Ovary (tissue), 3 donors: ENCODE results near the gene ZNF175.

Experiments
- CTCF ChIP-seq, 3 donors: fragments of 450-650 bp in 2 of 3; fragments of 200-600 bp in 1 of 3; IDR thresholded peaks; one replicate each; pipeline versions ENCODE4 v1.5.1 to v1.8.0; 2016 to 2022; ENCODE audit warnings: antibody characterized with exemption in 3 of 3, mild to moderate bottlenecking in 1 of 3
- POLR2A ChIP-seq: fragments of 450-650 bp; IDR thresholded peaks from one replicate; pipeline ENCODE4 v1.6.1; 2017; ENCODE audit warnings: antibody characterized with exemption, mild to moderate bottlenecking, moderate library complexity
- donor health status: DM: no; HTN: no; CAD: no.

- TF ChIP-seq POLR2A (no peak), CTCF (IDR thresholded peaks at IDR 0.05) (no peak)
Observed at GRCh38 chr19:51632126-51632525, 61.0 kb downstream of the ZNF175 start.
